Activated naive CD4-positive, alpha-beta T cell treated with Interleukin-2 at 50 U/mL for 16 hours (primary cell): ENCODE measurements around the gene MAL.

Experiments
- DNase-seq: peaks from one replicate; pipeline ENCODE4 v3.0.0-alpha.2; 2020

The MAL gene

GRCh38 chr2:95025406-95026319, at the start of gene MAL:
MAL (plus strand) TSS chr2:95025708; CDS start chr2:95025793, 85 bp downstream.
- DNase-seq, result peak; percentile 72

GRCh38 chr2:94977826-94978225, 47.7 kb upstream of the MAL start:
- no peak for DNase-seq

- no peak for DNase-seq
Observed at GRCh38 chr2:94978917-94979316, 46.6 kb upstream of the MAL start.

- DNase-seq, result no peak
Observed at GRCh38 chr2:94979406-94980375, 45.8 kb upstream of the MAL start.

- no peak for DNase-seq
Observed at GRCh38 chr2:94980406-94980805, 45.1 kb upstream of the MAL start.

- DNase-seq, result no peak
Observed at GRCh38 chr2:94982156-94982555, 43.4 kb upstream of the MAL start.

GRCh38 chr2:94982675-94983074, 42.8 kb upstream of the MAL start:
- DNase-seq, result no peak

- no peak for DNase-seq
Observed at GRCh38 chr2:94984964-94985575, 40.4 kb upstream of the MAL start.

GRCh38 chr2:94985636-94986035, 39.9 kb upstream of the MAL start:
- no peak for DNase-seq

- peak; percentile 25 for DNase-seq
Observed at GRCh38 chr2:94986392-94986963, 39.0 kb upstream of the MAL start.

GRCh38 chr2:94987074-94988020, 38.2 kb upstream of the MAL start:
- no peak for DNase-seq

- DNase-seq, result no peak
Observed at GRCh38 chr2:94990956-94991355, 34.6 kb upstream of the MAL start.

- no peak for DNase-seq
Observed at GRCh38 chr2:94992360-94992759, 33.1 kb upstream of the MAL start.

GRCh38 chr2:94993176-94994062, 32.1 kb upstream of the MAL start:
- DNase-seq, result no peak

GRCh38 chr2:94994063-94994913, 31.2 kb upstream of the MAL start:
- DNase-seq, result no peak

- no peak for DNase-seq
Observed at GRCh38 chr2:94994914-94995552, 30.5 kb upstream of the MAL start.

- DNase-seq, result no peak
Observed at GRCh38 chr2:94995553-94996304, 29.8 kb upstream of the MAL start.
